ENCODE data around the gene OR6J1.

The OR6J1 gene

DNA sequence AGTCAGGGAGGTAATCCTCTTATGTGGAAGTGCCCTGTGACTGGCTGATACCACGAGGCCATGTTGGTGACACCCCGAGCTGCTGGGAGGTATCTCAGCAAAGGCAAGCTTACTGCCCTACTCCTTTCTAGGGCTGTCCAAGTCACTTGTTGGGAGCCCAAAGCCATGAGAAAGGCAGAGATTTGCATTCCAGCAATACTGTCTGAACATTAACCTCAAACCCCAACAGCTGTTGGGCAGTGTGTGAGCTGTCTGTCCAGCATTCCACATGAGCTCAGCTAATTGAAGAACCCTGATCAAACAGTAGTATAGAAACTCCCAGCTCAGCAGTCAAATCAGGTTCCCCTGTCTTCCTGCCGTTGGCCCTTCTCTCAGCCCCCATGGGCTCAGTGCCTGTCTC, 36.9 kb downstream of the OR6J1 start:
- Histone ChIP-seq H3K9me3 (ENCODE audit: control insufficient read depth in 2 of 2, low read length in 2 of 2) (no peaks in the 10 kb centered on the region), H3K4me1 (ENCODE audit: control insufficient read depth, insufficient read depth, low read length) (no peaks in the 10 kb centered on the region), H3K27me3 (ENCODE audit: control insufficient read depth in 1 of 2, insufficient read depth in 2 of 2, low read length in 2 of 2) (no peaks in the 10 kb centered on the region), H3K36me3 (ENCODE audit: control insufficient read depth in 2 of 2, insufficient read depth in 2 of 2, low read length in 2 of 2) (peaks cover 65 to 72% of the 10 kb centered on the region in 2 donors), H3K4me3 (ENCODE audit: low read length in 2 of 2) (no peak overlapping the region), H3K27ac (ENCODE audit: low read length) (no peak overlapping the region), H3K9ac (ENCODE audit: low read length in 2 of 2) (no peak overlapping the region)

GRCh38 chr14:22606380-22606779, 37.8 kb downstream of the OR6J1 start:
- Histone ChIP-seq H3K36me3 (ENCODE audit: control insufficient read depth in 2 of 2, insufficient read depth in 2 of 2, low read length in 2 of 2) (peaks cover 71 to 75% of the 10 kb centered on the region in 2 donors), H3K27me3 (ENCODE audit: control insufficient read depth in 1 of 2, insufficient read depth in 2 of 2, low read length in 2 of 2) (no peaks in the 10 kb centered on the region), H3K27ac (ENCODE audit: low read length) (no peak overlapping the region), H3K9ac (ENCODE audit: low read length in 2 of 2) (no peak overlapping the region), H3K4me3 (ENCODE audit: low read length in 2 of 2) (no peak overlapping the region), H3K4me1 (ENCODE audit: control insufficient read depth, insufficient read depth, low read length) (no peaks in the 10 kb centered on the region), H3K9me3 (ENCODE audit: control insufficient read depth in 2 of 2, low read length in 2 of 2) (no peaks in the 10 kb centered on the region)

DNA sequence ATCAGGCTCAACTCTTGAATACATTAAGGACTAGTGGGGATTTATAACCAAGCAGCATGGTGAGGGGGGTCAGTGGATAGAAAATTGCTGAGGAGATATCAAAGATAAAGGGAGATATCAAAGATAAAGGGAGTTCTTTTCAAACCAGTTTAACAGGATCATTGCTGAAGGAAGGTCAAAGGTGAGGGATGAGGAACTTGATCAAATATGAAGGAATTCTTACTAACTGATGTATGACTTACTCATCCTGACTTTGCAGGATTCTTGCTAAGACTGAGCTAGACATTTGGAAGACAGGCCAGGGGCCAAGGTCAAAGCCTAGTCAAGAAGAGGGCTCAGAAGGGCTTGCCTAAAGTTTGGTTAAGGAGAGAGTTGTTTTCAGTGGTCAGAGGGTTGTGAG, 41.3 kb downstream of the OR6J1 start:
- no peak overlapping the region for H3K4me3 ChIP-seq (ENCODE audit: low read length in 2 of 2)
- no peak overlapping the region for H3K27ac ChIP-seq (ENCODE audit: low read length)
- peaks cover 49 to 55% of the 10 kb centered on the region in 2 donors for H3K36me3 ChIP-seq (ENCODE audit: control insufficient read depth in 2 of 2, insufficient read depth in 2 of 2, low read length in 2 of 2)
- H3K9me3 ChIP-seq (ENCODE audit: control insufficient read depth in 2 of 2, low read length in 2 of 2): no peaks in the 10 kb centered on the region
- H3K9ac ChIP-seq (ENCODE audit: low read length in 2 of 2): no peak overlapping the region
- H3K27me3 ChIP-seq (ENCODE audit: control insufficient read depth in 1 of 2, insufficient read depth in 2 of 2, low read length in 2 of 2): no peaks in the 10 kb centered on the region
- peaks cover 12% of the 10 kb centered on the region for H3K4me1 ChIP-seq (ENCODE audit: control insufficient read depth, insufficient read depth, low read length)

DNA sequence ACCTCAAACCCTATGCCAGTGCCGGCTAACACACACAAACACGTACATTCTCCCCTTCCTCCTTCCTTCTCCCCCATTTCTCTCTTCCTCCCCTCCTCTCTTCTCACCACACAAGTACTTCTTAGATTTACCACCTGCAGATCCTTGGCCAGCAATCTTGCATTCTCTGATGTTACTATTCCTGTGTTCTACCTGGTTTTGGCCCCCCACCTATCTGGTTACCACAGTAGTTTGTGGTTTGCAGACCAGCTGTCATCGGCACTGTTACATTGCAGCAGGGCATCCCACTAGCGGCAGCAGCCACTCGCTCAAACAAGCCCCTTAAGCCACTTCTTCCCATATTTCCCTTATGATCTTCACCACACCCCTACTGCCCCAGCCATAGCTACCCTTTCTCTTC, 42.2 kb downstream of the OR6J1 start:
- H3K27me3 ChIP-seq (ENCODE audit: control insufficient read depth in 1 of 2, insufficient read depth in 2 of 2, low read length in 2 of 2): no peaks in the 10 kb centered on the region
- H3K4me1 ChIP-seq (ENCODE audit: control insufficient read depth, insufficient read depth, low read length): peaks cover 14% of the 10 kb centered on the region
- H3K27ac ChIP-seq (ENCODE audit: low read length): no peak overlapping the region
- no peaks in the 10 kb centered on the region for H3K9me3 ChIP-seq (ENCODE audit: control insufficient read depth in 2 of 2, low read length in 2 of 2)
- H3K9ac ChIP-seq (ENCODE audit: low read length in 2 of 2): no peak overlapping the region
- peaks cover 41 to 47% of the 10 kb centered on the region in 2 donors for H3K36me3 ChIP-seq (ENCODE audit: control insufficient read depth in 2 of 2, insufficient read depth in 2 of 2, low read length in 2 of 2)
- H3K4me3 ChIP-seq (ENCODE audit: low read length in 2 of 2): no peak overlapping the region

DNA sequence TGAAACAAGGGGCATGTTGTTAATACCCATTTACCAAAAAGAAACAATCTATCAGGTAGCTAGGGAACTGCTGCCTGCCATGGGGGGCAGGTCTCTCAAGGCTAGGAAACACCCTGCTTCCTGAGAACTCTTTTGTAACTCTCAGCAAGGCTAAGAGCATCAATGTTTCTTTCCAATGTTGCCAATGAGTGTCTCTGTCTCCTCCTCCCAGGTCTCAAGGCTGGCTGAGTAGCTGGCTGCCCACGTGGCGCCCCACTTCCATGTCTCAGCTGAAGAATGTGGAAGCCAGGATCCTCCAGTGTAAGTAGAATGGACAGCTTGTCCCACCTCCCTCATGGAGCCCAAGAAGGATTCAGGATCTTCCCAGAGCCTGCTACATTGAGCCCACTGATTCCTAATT, 42.7 kb downstream of the OR6J1 start:
- Histone ChIP-seq H3K9ac (ENCODE audit: low read length in 2 of 2) (no peak overlapping the region), H3K4me1 (ENCODE audit: control insufficient read depth, insufficient read depth, low read length) (peaks cover 14% of the 10 kb centered on the region), H3K27me3 (ENCODE audit: control insufficient read depth in 1 of 2, insufficient read depth in 2 of 2, low read length in 2 of 2) (no peaks in the 10 kb centered on the region), H3K9me3 (ENCODE audit: control insufficient read depth in 2 of 2, low read length in 2 of 2) (no peaks in the 10 kb centered on the region), H3K36me3 (ENCODE audit: control insufficient read depth in 2 of 2, insufficient read depth in 2 of 2, low read length in 2 of 2) (peaks cover 37 to 44% of the 10 kb centered on the region in 2 donors), H3K27ac (ENCODE audit: low read length) (no peak overlapping the region), H3K4me3 (ENCODE audit: low read length in 2 of 2) (no peak overlapping the region)

DNA sequence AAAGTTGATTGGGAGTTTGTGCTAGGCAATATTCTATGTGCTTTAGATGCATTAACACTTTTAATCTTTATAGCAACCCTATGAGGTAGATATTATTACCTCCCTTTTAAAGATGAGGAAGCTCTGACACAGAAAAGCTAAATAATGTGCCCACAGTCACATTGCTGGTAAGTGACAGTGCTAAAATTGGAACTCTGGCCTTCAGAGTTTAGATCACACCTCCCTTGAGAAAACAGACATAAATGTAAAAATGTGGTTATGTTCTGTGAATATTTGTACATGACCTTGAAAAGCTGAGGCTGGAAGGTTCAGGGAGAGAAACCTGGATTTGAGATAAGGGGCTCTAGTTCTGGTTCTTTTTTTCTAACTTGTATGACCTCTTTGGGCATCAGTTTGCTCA, 44.1 kb downstream of the OR6J1 start:
- Histone ChIP-seq H3K27me3 (ENCODE audit: control insufficient read depth in 1 of 2, insufficient read depth in 2 of 2, low read length in 2 of 2) (no peaks in the 10 kb centered on the region), H3K9ac (ENCODE audit: low read length in 2 of 2) (peak overlapping the region in 1 of 2 donors; percentile 12), H3K36me3 (ENCODE audit: control insufficient read depth in 2 of 2, insufficient read depth in 2 of 2, low read length in 2 of 2) (peaks cover 25 to 31% of the 10 kb centered on the region in 2 donors), H3K4me1 (ENCODE audit: control insufficient read depth, insufficient read depth, low read length) (peaks cover 14% of the 10 kb centered on the region), H3K9me3 (ENCODE audit: control insufficient read depth in 2 of 2, low read length in 2 of 2) (no peaks in the 10 kb centered on the region), H3K27ac (ENCODE audit: low read length) (no peak overlapping the region), H3K4me3 (ENCODE audit: low read length in 2 of 2) (no peak overlapping the region)

DNA sequence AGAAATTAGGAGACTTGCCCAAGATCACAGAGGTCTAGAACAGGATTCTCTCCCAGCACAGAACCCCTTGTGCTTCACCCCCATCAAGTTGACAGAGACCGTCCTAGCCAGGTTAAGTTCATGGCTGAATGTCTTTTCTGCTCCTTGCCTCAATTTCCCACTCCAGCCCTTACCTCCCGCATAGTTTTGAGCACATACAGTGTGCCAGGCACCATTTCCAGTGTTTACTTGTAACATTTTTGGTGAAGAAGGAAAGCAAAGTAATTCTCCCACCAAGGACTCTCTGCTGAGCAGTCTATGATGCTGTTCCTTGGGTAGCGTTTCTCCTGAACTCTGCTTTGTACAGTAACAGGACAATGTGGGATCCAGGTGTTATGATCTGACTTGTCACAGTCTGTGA, 44.8 kb downstream of the OR6J1 start:
- Histone ChIP-seq H3K27ac (ENCODE audit: low read length) (peak overlapping the region; percentile 76), H3K27me3 (ENCODE audit: control insufficient read depth in 1 of 2, insufficient read depth in 2 of 2, low read length in 2 of 2) (no peaks in the 10 kb centered on the region), H3K4me1 (ENCODE audit: control insufficient read depth, insufficient read depth, low read length) (peaks cover 14% of the 10 kb centered on the region), H3K9ac (ENCODE audit: low read length in 2 of 2) (peak overlapping the region; percentile 65 to 69), H3K9me3 (ENCODE audit: control insufficient read depth in 2 of 2, low read length in 2 of 2) (no peaks in the 10 kb centered on the region), H3K4me3 (ENCODE audit: low read length in 2 of 2) (peak overlapping the region; percentile 78 to 94), H3K36me3 (ENCODE audit: control insufficient read depth in 2 of 2, insufficient read depth in 2 of 2, low read length in 2 of 2) (peaks cover 21 to 25% of the 10 kb centered on the region in 2 donors)

DNA sequence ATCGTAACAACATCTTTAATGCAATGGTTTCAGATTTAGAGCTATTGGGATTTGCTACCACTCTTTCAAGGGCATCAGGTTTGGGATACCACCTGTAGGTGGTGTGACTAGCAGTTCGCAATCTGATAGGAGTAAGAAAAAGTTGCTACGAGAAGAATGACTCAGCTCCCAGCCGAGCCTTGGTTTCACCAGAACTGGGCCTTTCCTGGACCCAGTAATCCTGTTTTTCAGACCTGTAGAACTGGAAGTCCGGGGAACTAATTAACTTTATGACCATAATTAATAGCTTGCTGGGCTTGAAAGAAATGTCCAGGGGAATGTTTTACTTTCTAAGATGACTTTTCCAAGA, 45.3 kb downstream of the OR6J1 start:
- Histone ChIP-seq H3K27me3 (ENCODE audit: control insufficient read depth in 1 of 2, insufficient read depth in 2 of 2, low read length in 2 of 2) (no peaks in the 10 kb centered on the region), H3K27ac (ENCODE audit: low read length) (peak overlapping the region; percentile 76)

GRCh38 chr14:22598099-22598895, 45.9 kb downstream of the OR6J1 start, which contains the start of gene ABHD4:
Gene ABHD4, plus strand, starts transcription at chr14:22598300. Its CDS starts 7 bp downstream, at chr14:22598307.
- Histone ChIP-seq H3K9ac (ENCODE audit: low read length in 2 of 2) (peak within 1 kb of the TSS; percentile 65 to 86), H3K27ac (ENCODE audit: low read length) (peak within 1 kb of the TSS; percentile 76), H3K27me3 (ENCODE audit: control insufficient read depth in 1 of 2, insufficient read depth in 2 of 2, low read length in 2 of 2) (no peaks in the 10 kb centered on the region), H3K36me3 (ENCODE audit: control insufficient read depth in 2 of 2, insufficient read depth in 2 of 2, low read length in 2 of 2) (peaks cover 16 to 18% of the 10 kb centered on the region in 2 donors), H3K4me1 (ENCODE audit: control insufficient read depth, insufficient read depth, low read length) (peaks cover 14% of the 10 kb centered on the region), H3K9me3 (ENCODE audit: control insufficient read depth in 2 of 2, low read length in 2 of 2) (no peaks in the 10 kb centered on the region), H3K4me3 (ENCODE audit: low read length in 2 of 2) (peak within 1 kb of the TSS; percentile 78 to 94)

More for the DNA sequence above, 45.3 kb downstream of the OR6J1 start:
- Histone ChIP-seq H3K36me3 (ENCODE audit: control insufficient read depth in 2 of 2, insufficient read depth in 2 of 2, low read length in 2 of 2) (peaks cover 21 to 24% of the 10 kb centered on the region in 2 donors), H3K4me1 (ENCODE audit: control insufficient read depth, insufficient read depth, low read length) (peaks cover 14% of the 10 kb centered on the region), H3K4me3 (ENCODE audit: low read length in 2 of 2) (peak overlapping the region; percentile 78 to 94), H3K9ac (ENCODE audit: low read length in 2 of 2) (peak overlapping the region; percentile 65 to 86), H3K9me3 (ENCODE audit: control insufficient read depth in 2 of 2, low read length in 2 of 2) (no peaks in the 10 kb centered on the region)

- Histone ChIP-seq H3K4me3 (ENCODE audit: low read length in 2 of 2) (peak overlapping the region; percentile 78 to 94), H3K36me3 (ENCODE audit: control insufficient read depth in 2 of 2, insufficient read depth in 2 of 2, low read length in 2 of 2) (peaks cover 12 to 13% of the 10 kb centered on the region in 2 donors), H3K27ac (ENCODE audit: low read length) (peak overlapping the region; percentile 76)
Measured at GRCh38 chr14:22597771-22598098, 46.4 kb downstream of the OR6J1 start.

DNA sequence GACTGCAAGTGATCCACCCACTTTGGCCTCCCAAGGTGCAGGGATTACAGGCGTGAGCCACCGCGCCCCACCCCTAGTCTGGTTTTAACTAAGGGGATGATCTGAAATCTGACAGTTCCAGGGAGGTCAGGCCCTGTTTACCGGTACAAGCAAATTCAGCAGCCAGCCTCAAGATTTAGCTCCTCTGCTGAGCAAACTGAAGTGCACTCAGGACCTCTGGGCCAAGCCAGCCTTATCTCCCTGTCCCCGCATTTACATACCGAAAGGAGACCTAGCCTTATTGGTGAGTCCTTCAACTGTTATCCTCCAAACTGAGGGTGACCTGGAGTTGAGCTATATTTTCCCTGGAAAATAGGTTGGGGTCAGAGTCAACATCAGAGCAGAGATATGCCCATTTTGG, 46.9 kb downstream of the OR6J1 start:
- no peak overlapping the region for H3K9ac ChIP-seq (ENCODE audit: low read length in 2 of 2)
- no peaks in the 10 kb centered on the region for H3K27me3 ChIP-seq (ENCODE audit: control insufficient read depth in 1 of 2, insufficient read depth in 2 of 2, low read length in 2 of 2)
- H3K27ac ChIP-seq (ENCODE audit: low read length): no peak overlapping the region
- peak overlapping the region in 1 of 2 donors; percentile 94 for H3K4me3 ChIP-seq (ENCODE audit: low read length in 2 of 2)
- H3K4me1 ChIP-seq (ENCODE audit: control insufficient read depth, insufficient read depth, low read length): peaks cover 14% of the 10 kb centered on the region
- peaks cover 8 to 10% of the 10 kb centered on the region in 2 donors for H3K36me3 ChIP-seq (ENCODE audit: control insufficient read depth in 2 of 2, insufficient read depth in 2 of 2, low read length in 2 of 2)
- no peaks in the 10 kb centered on the region for H3K9me3 ChIP-seq (ENCODE audit: control insufficient read depth in 2 of 2, low read length in 2 of 2)

More at GRCh38 chr14:22597771-22598098, 46.4 kb downstream of the OR6J1 start:
- no peaks in the 10 kb centered on the region for H3K9me3 ChIP-seq (ENCODE audit: control insufficient read depth in 2 of 2, low read length in 2 of 2)
- H3K4me1 ChIP-seq (ENCODE audit: control insufficient read depth, insufficient read depth, low read length): peaks cover 14% of the 10 kb centered on the region
- H3K27me3 ChIP-seq (ENCODE audit: control insufficient read depth in 1 of 2, insufficient read depth in 2 of 2, low read length in 2 of 2): no peaks in the 10 kb centered on the region
- peak overlapping the region; percentile 65 to 86 for H3K9ac ChIP-seq (ENCODE audit: low read length in 2 of 2)
